HCT116 (cell line): Measurements from ENCODE around the gene NLRC5. TPM values are rescaled to one million over a fixed set of nuclear protein-coding genes. Genes with fewer than 3 reads are reported as not detected.

Experiments used
- ATAC-seq: fragments of 200-7000 bp; cut with Tn5 transposase; 2 replicates; pipeline ENCODE4 v1.9.1; 2020; ENCODE audit warnings: mild to moderate bottlenecking, moderate library complexity
- BruUV-seq: library from RNA; stranded (reverse); fragments of 400-500 nt; replicated peaks from 2 replicates; lab custom pipeline; 2021; lab: Mats Ljungman, UMichigan
- CTCF ChIA-PET: fragments of 300-600 bp; sonication (Branson Sonifier 250); formaldehyde crosslinking; loops from one replicate; lab custom pipeline; 2021; ENCODE audit warnings: antibody characterized with exemption; lab: Charles Lee
- POLR2A ChIA-PET: fragments of 300-600, 350-600 bp; sonication (Branson Sonifier 250); formaldehyde crosslinking; loops from one replicate; lab custom pipeline; 2021; ENCODE audit warnings: antibody characterized with exemption; lab: Charles Lee
- RAD21 ChIA-PET, 2 experiments: fragments of 300-600 bp; sonication (Branson Sonifier 250); formaldehyde crosslinking; loops; one replicate each; lab custom pipeline; 2023; ENCODE audit warnings: low total read pairs in 2 of 2; ENCODE audit not compliant: uncharacterized antibody in 2 of 2, unreplicated experiment in 2 of 2, low non-redundant PET in 1 of 2; lab: Charles Lee
- DNase-seq: peaks from one replicate; pipeline ENCODE4 v3.0.0-alpha.2; 2010; ENCODE audit warnings: low read depth, low spot score
- H2AFZ ChIP-seq: fragments of 200-600 bp; shearing (Covaris generic), sonication (generic); 2 replicates; pipeline ENCODE4 v1.6.1; 2017; ENCODE audit warnings: low read depth, mixed run types, mixed read lengths, antibody characterized with exemption, low read length; ENCODE audit not compliant: poor library complexity, severe bottlenecking
- H3K27ac ChIP-seq: 2 replicates; pipeline ENCODE4 v1.5.1; 2012; ENCODE audit warnings: low read depth, low read length
- H3K27me3 ChIP-seq: fragments of 200-600 bp; sonication (generic); 2 replicates; pipeline ENCODE4 v1.6.1; 2016; ENCODE audit warnings: mixed run types, low read length, mixed read lengths; ENCODE audit not compliant: insufficient read depth
- H3K36me3 ChIP-seq, 2 experiments: fragments of 200-500 bp in 1 of 2; fragments of 200-600 bp in 1 of 2; sonication (Bioruptor generic) in 1 of 2; sonication (generic) in 1 of 2; 2 replicates each; pipeline versions ENCODE4 v1.5.1 to v1.6.1; 2014 to 2016; ENCODE audit warnings: low read length in 2 of 2, inconsistent platforms in 1 of 2, mixed read lengths in 1 of 2, mixed run types in 1 of 2; ENCODE audit not compliant: insufficient read depth in 2 of 2, control insufficient read depth in 1 of 2
- H3K4me1 ChIP-seq, 2 experiments: fragments of 200-600 bp in 1 of 2; sonication (generic) in 1 of 2; 2 replicates each; pipeline versions ENCODE4 v1.5.1 to v1.6.1; 2012 to 2017; ENCODE audit warnings: low read length in 2 of 2, inconsistent platforms in 1 of 2, mild to moderate bottlenecking in 1 of 2, mixed read lengths in 1 of 2, mixed run types in 1 of 2, moderate library complexity in 1 of 2; ENCODE audit not compliant: insufficient read depth in 2 of 2, control insufficient read depth in 1 of 2
- H3K4me2 ChIP-seq: fragments of 200-600 bp; sonication (generic); 2 replicates; pipeline ENCODE4 v1.6.1; 2017; ENCODE audit warnings: mixed run types, low read length, mixed read lengths
- H3K4me3 ChIP-seq, 2 experiments: fragments of 200-600 bp in 1 of 2; sonication (generic) in 1 of 2; replicated peaks in 1 of 2; 2 replicates each; pipeline ENCODE4 v1.5.1; 2011 to 2016; ENCODE audit warnings: low read length in 2 of 2, control low read depth in 1 of 2, low read depth in 1 of 2, mild to moderate bottlenecking in 1 of 2, mixed read lengths in 1 of 2, mixed run types in 1 of 2
- H3K79me2 ChIP-seq: fragments of 200-600 bp; sonication (generic); 2 replicates; pipeline ENCODE4 v1.6.1; 2017; ENCODE audit warnings: mild to moderate bottlenecking, mixed run types, low read length, moderate library complexity, mixed read lengths; ENCODE audit not compliant: insufficient read depth
- H3K9ac ChIP-seq: fragments of 200-600 bp; sonication (generic); 2 replicates; pipeline ENCODE4 v1.6.1; 2016; ENCODE audit warnings: low read length, mixed read lengths
- H3K9me2 ChIP-seq: fragments of 200-600 bp; sonication (generic), shearing (Covaris generic); 2 replicates; pipeline ENCODE4 v1.6.1; 2017; ENCODE audit warnings: mixed run types, mild to moderate bottlenecking, moderate library complexity; ENCODE audit not compliant: insufficient read depth
- H3K9me3 ChIP-seq, 2 experiments: fragments of 200-500 bp in 1 of 2; fragments of 200-600 bp in 1 of 2; sonication (Bioruptor generic) in 1 of 2; sonication (generic) in 1 of 2; 2 replicates each; pipeline ENCODE4 v1.6.1; 2014 to 2017; ENCODE audit warnings: low read length in 2 of 2, mixed read lengths in 2 of 2, inconsistent platforms in 1 of 2, low read depth in 1 of 2, mild to moderate bottlenecking in 1 of 2, mixed run types in 1 of 2, moderate library complexity in 1 of 2; ENCODE audit not compliant: control insufficient read depth in 1 of 2, insufficient read depth in 1 of 2
- H4K20me1 ChIP-seq: fragments of 200-600 bp; sonication (generic), shearing (Covaris generic); 2 replicates; pipeline ENCODE4 v1.6.1; 2017; ENCODE audit warnings: mixed run types, mild to moderate bottlenecking, moderate library complexity; ENCODE audit not compliant: insufficient read depth
- CBX3 ChIP-seq: IDR thresholded peaks from 2 replicates; pipeline ENCODE4 v1.6.1; 2012; ENCODE audit warnings: low read depth
- CTCF ChIP-seq, 3 experiments: fragments of 200-600 bp in 1 of 3; sonication (generic) in 1 of 3; IDR thresholded peaks in 2 of 3; conservative IDR thresholded peaks in 1 of 3; 2 replicates each; pipeline ENCODE4 v1.5.1; 2012 to 2017; ENCODE audit warnings: low read depth in 2 of 3, low read length in 2 of 3, antibody characterized with exemption in 1 of 3, borderline replicate concordance in 1 of 3, control low read depth in 1 of 3, mild to moderate bottlenecking in 1 of 3, mixed read lengths in 1 of 3, mixed run types in 1 of 3, moderate library complexity in 1 of 3; ENCODE audit not compliant: insufficient read depth in 1 of 3
- EGR1 ChIP-seq: IDR thresholded peaks from 2 replicates; pipeline ENCODE4 v1.6.1; 2012; ENCODE audit warnings: low read depth
- ELF1 ChIP-seq: IDR thresholded peaks from 2 replicates; pipeline ENCODE4 v1.6.1; 2012; ENCODE audit warnings: low read depth, borderline replicate concordance
- JUND ChIP-seq: IDR thresholded peaks from 2 replicates; pipeline ENCODE4 v1.6.1; 2012
- MAX ChIP-seq: IDR thresholded peaks from 2 replicates; pipeline ENCODE4 v1.6.1; 2012
- SIN3A ChIP-seq: IDR thresholded peaks from 2 replicates; pipeline ENCODE4 v1.6.1; 2012; ENCODE audit warnings: low read depth
- SP1 ChIP-seq: IDR thresholded peaks from 2 replicates; pipeline ENCODE4 v1.6.1; 2012; ENCODE audit warnings: low read depth
- YY1 ChIP-seq: IDR thresholded peaks from 2 replicates; pipeline ENCODE4 v1.6.1; 2011; ENCODE audit warnings: low read length, low read depth, moderate library complexity, mild to moderate bottlenecking; ENCODE audit not compliant: insufficient replicate concordance; ENCODE audit errors: extremely low read depth
- intact Hi-C: fragments of 100-400 bp; cut with micrococcal nuclease; formaldehyde crosslinking; loops from 2 replicates; pipeline ENCODE4 v1.10.0; 2022
- total RNA-seq: library from RNA; stranded (reverse); gene quantifications from one replicate; pipeline ENCODE4 v1.2.1, GENCODE V29; 2021; ENCODE audit not compliant: unreplicated experiment

Gene NLRC5
- total RNA-seq, 1 experiment from 2014 or later = 10.4 TPM

DNA sequence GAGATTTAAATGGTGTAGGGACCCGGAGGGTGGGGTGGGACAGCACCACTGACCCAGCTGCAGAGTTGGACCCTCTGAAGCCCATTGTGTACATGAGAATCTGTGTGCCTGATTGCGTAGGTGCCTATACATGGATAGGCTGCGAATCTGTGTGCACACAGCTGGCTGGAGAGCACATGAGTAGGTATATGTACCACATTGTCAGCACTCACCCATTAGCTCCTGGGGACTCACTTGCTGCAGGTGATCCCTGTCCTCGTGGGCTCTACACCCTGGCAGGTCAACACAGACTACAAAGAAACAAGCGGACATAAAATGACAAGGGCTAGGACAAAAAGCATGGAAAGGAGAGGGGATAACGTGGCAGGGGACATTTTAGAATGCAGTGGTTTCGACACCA, 38.9 kb upstream of the NLRC5 start:
- no peak for DNase-seq
- Histone ChIP-seq H3K36me3 (peaks cover 0 to under 1% of the 10 kb centered on the region in 2 experiments; a peak in 1 of 4 replicates), H3K9me2 (no peaks in the 10 kb centered on the region), H3K4me3 (no peak overlapping the region), H3K27ac (no peak overlapping the region), H4K20me1 (no peaks in the 10 kb centered on the region), H3K27me3 (no peaks in the 10 kb centered on the region), H3K4me1 (no peaks in the 10 kb centered on the region), H2AFZ (no peak overlapping the region), H3K9me3 (no peaks in the 10 kb centered on the region)
- ChIA-PET CTCF (interaction anchor here (1.6 to 2.2 kb wide), 2 partner anchors 83 to 157 kb away, joined by 5 to 7 read pairs; no protein-coding TSS in a partner anchor), RAD21 (interaction anchor here in 1 of 2 experiments (1.1 kb wide), 1 partner anchor 10 kb away, joined by 3 read pairs; no protein-coding TSS in a partner anchor)
- ATAC-seq = no peak
- intact Hi-C loops = no loop called here
- TF ChIP-seq MAX = no peak
- TF ChIP-seq YY1 = no peak
- no peak for TF ChIP-seq SP1
- no peak for TF ChIP-seq SIN3A
- TF ChIP-seq EGR1 = no peak
- TF ChIP-seq CBX3 = no peak
- no peak for TF ChIP-seq JUND
- no peak for TF ChIP-seq ELF1
- TF ChIP-seq CTCF (IDR thresholded peaks at IDR 0.05 in 2 of 3, conservative IDR thresholded peaks at IDR 0.05 in 1 of 3; ENCODE audit: borderline replicate concordance in 1 of 3, insufficient read depth in 1 of 3, low read depth in 2 of 3, low read length in 2 of 3) = no peak
- TF ChIP-seq, all 23 proteins: peak for 0
- no TSS peak for BruUV-seq
- H3K9ac ChIP-seq = no peak overlapping the region
- no peaks in the 10 kb centered on the region for H3K79me2 ChIP-seq
- POLR2A ChIA-PET = interaction anchor here (1.5 kb wide), 1 partner anchor 19 kb away, joined by 5 read pairs; the partner anchor contains the start of gene HERPUD1
- no peak overlapping the region for H3K4me2 ChIP-seq
